Esophagus muscularis mucosa (tissue), 4 donors: ENCODE results near the gene USP8.

Experiments used
- EP300 ChIP-seq: sonication (generic); formaldehyde crosslinking; IDR thresholded peaks from one replicate; pipeline ENCODE4 v1.6.1; 2017; ENCODE audit warnings: antibody characterized with exemption
- POLR2A ChIP-seq: fragments of 450-650 bp; IDR thresholded peaks from one replicate; pipeline ENCODE4 v1.6.1; 2017; ENCODE audit warnings: antibody characterized with exemption, moderate library complexity, mild to moderate bottlenecking, low read depth
- POLR2AphosphoS5 ChIP-seq, 2 donors: sonication (generic); formaldehyde crosslinking; IDR thresholded peaks; one replicate each; pipeline ENCODE4 v1.6.1; 2017; ENCODE audit warnings: antibody characterized with exemption in 2 of 2
- TF ChIP-seq, protein P1 (sequence below), 3 experiments: fragments of 200-600 bp in 2 of 3; fragments of 450-650 bp in 1 of 3; sonication (generic) in 2 of 3; IDR thresholded peaks; one replicate each; pipeline ENCODE4 v1.5.1; 2017 to 2019; ENCODE audit warnings: antibody characterized with exemption in 3 of 3, mild to moderate bottlenecking in 2 of 3, moderate library complexity in 1 of 3

DNA sequence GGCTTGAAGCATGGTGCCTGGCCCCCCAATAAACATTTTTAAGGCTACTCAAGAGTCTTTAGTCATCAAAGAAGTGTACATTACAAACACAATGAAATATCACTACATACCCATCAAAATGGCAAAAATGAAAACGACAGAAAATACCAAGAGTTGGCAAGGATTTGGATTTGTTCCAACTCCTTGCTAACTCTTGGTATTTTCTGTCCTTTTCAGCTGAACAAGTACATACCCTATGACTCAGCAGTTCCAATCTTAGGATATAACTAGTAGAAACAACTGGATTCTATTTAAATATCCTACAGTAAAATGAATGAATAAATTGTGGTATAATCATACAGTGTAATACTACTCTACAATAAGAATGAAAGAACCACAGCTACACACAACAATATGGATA lies 44.1 kb upstream of the USP8 start:
- TF ChIP-seq, protein P1, sequence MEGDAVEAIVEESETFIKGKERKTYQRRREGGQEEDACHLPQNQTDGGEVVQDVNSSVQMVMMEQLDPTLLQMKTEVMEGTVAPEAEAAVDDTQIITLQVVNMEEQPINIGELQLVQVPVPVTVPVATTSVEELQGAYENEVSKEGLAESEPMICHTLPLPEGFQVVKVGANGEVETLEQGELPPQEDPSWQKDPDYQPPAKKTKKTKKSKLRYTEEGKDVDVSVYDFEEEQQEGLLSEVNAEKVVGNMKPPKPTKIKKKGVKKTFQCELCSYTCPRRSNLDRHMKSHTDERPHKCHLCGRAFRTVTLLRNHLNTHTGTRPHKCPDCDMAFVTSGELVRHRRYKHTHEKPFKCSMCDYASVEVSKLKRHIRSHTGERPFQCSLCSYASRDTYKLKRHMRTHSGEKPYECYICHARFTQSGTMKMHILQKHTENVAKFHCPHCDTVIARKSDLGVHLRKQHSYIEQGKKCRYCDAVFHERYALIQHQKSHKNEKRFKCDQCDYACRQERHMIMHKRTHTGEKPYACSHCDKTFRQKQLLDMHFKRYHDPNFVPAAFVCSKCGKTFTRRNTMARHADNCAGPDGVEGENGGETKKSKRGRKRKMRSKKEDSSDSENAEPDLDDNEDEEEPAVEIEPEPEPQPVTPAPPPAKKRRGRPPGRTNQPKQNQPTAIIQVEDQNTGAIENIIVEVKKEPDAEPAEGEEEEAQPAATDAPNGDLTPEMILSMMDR (IDR thresholded peaks at IDR 0.05) = no peak
- TF ChIP-seq POLR2A = no peak
- TF ChIP-seq POLR2AphosphoS5 (IDR thresholded peaks at IDR 0.05) = no peak
- TF ChIP-seq EP300 = no peak
